Measurements from ENCODE around the gene RCCD1.

RCCD1 gene

DNA sequence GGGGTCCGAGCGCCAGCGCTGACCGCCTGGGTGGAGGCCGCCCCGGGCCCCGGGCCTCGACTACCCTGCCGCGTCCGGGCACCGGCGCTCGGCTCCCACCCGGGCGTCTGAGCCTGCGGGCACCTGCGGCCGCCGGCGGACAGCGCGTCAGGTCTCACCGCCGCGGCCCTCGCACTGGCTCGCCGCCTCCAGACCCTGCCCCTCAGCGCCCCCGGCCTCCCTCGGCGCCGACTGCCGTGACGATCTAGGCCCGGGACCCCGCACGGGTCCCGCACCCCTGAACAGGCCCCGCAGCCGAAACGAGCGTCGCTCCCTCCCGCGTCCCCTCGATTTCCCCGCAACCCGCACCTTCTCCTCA, 39.4 kb downstream of the RCCD1 start:
- intact Hi-C loops (cut with DNase I), result loop anchor here (5.0 kb wide), 1 partner anchor 42 kb away; the partner anchor contains the start of gene RCCD1
- DNase-seq, result peak in 2 of 10 donors; percentile 70 to 83

DNA sequence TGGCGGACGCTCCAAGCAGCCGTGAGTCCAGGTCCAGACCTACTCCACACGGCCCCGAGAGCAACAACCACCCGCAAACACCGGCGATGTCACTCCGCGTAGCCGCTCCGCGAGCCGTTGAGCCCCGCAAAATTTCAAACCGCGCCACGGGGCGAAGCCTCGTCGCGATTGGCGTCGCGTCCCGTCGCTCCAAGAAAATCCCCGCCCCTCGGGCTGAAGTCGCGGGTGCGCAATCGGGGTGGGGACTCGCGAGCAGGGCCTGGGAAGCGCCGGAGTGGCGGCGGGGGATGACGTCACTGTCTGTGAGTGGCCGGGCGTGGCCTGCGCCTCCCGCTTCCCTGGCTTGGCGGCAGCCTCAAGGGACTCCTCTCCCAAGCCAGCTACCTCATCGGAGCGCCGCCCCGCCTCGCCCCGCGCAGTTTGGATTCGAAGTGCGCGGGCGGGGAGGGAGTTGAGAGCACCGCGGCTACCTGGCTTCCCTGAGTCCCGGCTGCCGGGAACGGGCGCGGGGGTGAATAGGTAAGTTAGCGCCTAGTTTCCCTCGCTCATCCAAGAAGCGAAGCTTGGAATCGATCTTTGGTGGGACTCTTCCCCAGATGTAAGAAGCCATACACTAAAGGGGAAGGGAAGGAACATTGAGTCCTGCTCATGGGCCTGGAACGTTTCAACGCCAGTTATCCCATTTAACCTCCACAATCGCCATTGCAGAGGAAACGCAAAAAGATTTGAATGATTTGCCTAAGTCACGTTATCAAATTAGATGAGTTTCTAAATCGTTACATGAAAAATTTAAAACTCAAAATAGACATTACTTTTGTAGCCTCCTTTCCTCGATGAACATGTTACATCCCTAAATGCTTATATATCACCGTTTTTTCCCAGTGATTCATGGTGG, 40.0 kb downstream of the RCCD1 start, which contains the start of gene PRC1:
Gene PRC1 (minus strand): TSS at position 119 of the 895 bp plus-strand sequence. CDS start 118 bp downstream, at position 1.
- DNase-seq, result peak; percentile 94 to 100 (median 98)
- intact Hi-C loops (cut with DNase I), result loop anchor here (5.0 kb wide), 1 partner anchor 42 kb away; the partner anchor contains the start of gene RCCD1

DNA sequence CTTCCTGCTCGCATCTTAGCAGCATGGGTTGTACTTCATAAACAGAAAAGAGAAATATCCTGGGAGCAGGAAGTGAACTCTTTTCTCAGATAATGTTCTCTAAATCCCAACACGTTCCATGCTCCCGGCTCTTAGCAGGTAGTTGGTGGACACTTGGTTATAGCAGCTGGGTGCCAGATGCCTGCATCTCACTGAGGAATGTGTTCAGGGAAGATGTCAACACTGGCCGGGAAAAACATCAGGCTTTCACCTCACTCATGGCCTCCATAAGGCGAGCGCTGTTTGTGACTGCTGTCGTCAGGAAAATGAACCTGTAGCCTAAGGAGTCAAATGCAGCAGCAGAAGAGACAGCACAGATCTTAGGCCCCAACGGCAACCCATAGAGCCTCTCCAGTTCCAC, 44.1 kb downstream of the RCCD1 start:
- intact Hi-C loops (cut with DNase I), result no loop called here
- DNase-seq, result peak in 1 of 10 donors; percentile 54

DNA sequence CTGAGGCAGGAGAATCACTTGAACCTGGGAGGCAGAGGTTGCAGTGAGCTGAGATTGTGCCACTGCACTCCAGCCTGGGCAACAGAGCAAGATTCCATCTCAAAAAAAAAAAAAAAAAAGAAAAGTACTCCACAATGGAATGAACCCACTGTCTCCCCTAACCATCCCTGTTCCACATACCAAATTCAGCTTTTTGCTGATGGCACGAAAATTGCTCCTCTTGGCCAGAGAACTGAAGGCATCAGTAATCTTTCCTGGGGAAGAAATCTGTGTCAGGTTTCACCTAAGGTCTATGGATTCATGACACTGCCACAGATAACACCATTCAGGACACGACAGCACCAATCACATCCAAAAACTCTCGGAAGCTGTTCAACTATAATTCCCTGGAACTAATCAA, 46.5 kb downstream of the RCCD1 start:
- intact Hi-C loops (cut with DNase I), result no loop called here
- no peak for DNase-seq

DNA sequence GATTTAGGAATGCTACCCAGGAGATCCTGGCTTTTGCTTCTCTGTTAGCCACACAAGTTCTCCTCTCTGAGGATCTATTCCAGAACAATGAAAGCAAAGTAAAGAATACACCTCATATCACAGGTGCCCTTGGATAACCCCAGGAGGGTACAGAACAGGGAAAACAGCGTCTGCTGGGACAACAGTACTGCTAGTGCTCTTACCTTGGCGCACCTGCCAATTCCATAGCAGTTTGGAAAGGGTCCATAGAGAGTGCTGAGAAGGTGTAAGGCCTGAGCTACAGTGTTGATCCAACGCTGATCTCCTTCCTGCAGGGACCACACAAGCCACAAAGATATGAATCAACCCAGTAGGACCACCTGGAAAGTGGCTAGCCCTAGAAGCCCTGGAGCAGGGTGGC, 52.6 kb downstream of the RCCD1 start:
- intact Hi-C loops (cut with DNase I), result no loop called here
- no peak for DNase-seq

Data from posterior cingulate gyrus (tissue), 11 donors.